Left renal cortex interstitium (tissue), 4 donors: ENCODE results near the gene TMEM245. TPM values are rescaled to one million over a fixed set of nuclear protein-coding genes. Genes with fewer than 3 reads are reported as not detected.
A peak's percentile ranks its signal among the peaks of the same experiment; 100 is the strongest.
"Not testable (repeated sequence)": the region's sequence is repeated elsewhere in the genome, so short reads cannot be mapped to it uniquely, and the experiment has no call there.

ENCODE experiments used
- DNase-seq, 4 donors: peaks; one replicate each; pipeline ENCODE4 v3.0.0-alpha.2; 2013; ENCODE audit warnings: low read depth in 4 of 4, low spot score in 2 of 4, missing footprints in 1 of 4
- polyA plus RNA-seq, 4 donors: library from polyadenylated mRNA; unstranded; fragments of 120-200 nt; gene quantifications; one replicate each; pipeline ENCODE4 v1.2.1, GENCODE V29; 2013; ENCODE audit not compliant: insufficient read length in 4 of 4

Gene TMEM245
- polyA plus RNA-seq, 4 donors, result 57.7 to 78.0 (median 65.0) TPM

DNA sequence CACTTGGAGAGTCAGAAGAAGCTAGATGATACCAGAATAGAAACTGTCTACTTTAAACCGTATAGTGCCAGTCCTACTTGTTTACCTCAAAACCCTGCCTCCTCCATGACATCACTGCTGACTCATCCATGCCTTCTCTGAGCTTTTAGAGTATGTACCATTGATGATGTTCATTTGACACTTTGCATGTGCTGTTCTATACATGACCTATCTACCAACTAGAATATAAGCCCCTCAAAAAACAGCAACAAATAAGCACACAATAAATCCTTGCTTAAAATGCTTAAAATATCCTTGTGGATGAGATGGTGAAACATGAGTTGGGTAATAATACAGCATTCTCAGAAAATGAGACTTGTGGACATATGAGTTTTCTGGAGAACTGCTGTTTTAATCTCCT lies 109.0 kb downstream of the TMEM245 start:
- no peak for DNase-seq

GRCh38 chr9:109005678-109006077 lies 114.1 kb downstream of the TMEM245 start:
- no peak for DNase-seq

- DNase-seq, result no peak
Observed at GRCh38 chr9:109003116-109003515, 116.6 kb downstream of the TMEM245 start.

GRCh38 chr9:109002141-109002540 lies 117.6 kb downstream of the TMEM245 start:
- DNase-seq, result no peak

DNA sequence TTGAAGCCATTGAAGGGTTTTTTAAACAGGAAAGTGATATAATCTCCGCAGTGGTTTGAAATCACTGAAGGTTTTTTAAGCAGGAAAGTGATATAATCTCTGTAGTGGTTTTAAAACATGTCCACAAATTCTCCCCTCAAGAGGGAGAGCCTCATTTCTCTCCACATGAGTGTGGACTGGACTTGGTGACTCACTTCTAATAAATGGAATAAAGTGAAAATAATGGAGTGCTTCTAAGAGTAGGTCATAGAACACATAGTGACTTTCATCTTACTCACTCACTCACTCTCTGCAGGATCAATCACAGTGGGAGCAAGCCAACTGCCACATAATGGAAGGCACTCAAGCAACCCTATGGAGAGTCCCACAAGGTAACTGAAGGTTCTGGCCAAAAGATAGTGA lies 118.5 kb downstream of the TMEM245 start:
- DNase-seq, result no peak

- no peak for DNase-seq
Observed at GRCh38 chr9:108997112-108997511, 122.6 kb downstream of the TMEM245 start.

DNA sequence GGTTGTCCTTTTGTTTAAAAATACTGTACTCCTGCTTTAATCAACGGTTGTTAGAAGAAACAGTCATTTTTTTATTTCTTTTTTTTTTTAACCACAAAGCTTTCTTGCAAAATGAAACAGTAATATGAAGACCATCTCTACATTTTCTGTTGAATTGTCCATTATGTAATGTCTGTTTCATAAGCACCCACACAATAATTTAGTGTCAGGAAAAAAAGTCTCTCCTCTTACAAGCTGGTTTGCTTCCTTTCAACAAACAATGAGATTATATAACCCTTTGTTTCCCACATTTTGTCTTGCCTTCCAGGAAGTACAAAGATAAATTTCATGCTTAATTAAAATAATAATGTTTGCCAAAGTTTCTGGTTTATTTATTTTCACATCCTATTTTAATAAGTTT lies 123.1 kb downstream of the TMEM245 start:
- DNase-seq, result no peak

DNA sequence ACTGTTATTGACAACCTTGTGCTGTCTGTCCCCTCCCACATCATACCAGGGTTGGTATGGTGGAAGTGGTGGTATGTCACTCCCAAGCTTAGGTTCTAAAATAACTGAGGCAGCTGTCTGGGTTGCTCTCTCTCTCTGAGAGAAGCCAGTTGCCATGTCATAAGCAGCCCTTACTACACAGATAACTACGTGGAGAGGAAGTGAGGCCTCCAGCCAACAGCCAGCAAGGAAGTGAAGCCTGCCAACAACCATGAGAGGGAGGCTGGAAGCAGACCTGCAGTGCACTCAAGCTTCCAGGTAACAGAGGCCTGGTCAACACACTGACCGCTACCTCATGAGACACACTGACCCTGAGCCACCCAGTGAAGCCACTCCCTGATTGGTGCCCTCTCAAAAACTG lies 125.1 kb downstream of the TMEM245 start:
- DNase-seq, result no peak

DNA sequence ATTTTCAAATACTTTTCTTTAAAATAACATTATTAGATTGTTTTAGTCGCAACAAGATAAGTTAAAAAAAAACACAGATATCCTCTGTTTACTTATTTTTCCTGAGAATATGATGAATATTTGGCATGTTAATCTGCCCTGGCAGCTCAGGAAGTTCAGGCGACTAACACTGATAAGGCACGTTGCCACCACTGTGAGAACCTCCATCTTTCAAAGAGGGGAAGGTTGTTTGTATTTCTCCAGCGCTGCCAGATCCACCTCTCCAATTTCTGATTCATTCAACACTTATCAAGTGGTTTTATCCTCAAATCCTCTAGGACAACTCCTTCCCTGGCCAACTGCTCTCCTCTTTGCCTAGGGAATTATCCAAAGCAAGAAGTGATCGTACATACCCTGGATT lies 128.3 kb downstream of the TMEM245 start:
- no peak for DNase-seq

- no peak for DNase-seq
Observed at GRCh38 chr9:108983885-108984284, 135.9 kb downstream of the TMEM245 start.

DNA sequence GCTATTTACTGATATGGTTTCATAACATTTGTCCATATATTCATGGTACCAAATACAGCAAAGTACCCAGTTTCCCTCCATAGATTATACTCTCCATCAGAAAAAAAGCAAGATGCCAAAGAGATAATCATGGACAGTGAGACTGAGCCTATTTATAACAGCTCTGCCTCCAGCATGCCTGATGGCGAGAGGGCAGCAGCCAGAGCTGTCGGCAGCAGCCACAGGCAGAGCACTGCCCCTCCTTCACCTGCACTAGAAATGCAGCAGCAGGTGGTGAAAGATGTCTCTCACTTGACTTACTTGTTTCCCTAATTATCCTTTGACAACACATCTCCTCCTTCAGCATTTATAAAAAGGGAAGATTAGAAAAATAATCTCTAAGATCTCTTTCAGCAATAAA lies 138.9 kb downstream of the TMEM245 start:
- no peak for DNase-seq

GRCh38 chr9:108978205-108978604 lies 141.5 kb downstream of the TMEM245 start:
- DNase-seq, result no peak

DNA sequence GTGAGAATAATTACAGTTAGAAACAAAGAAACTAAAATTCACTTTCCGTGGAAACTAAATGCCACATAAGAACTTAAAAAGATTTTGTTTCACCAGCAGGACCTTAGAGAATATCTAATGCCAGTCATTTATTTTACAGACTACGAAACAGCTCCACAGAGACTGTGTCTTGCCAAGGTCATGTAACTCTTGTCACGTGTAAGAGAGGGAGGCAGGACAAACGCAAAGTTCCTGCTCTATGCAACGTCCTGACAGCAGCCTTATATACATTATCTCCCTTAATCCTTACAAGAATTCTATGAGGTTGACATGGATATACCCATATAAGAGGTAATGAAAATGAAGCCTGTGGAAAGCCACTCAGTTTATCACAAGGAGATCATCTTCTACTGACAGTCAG lies 145.9 kb downstream of the TMEM245 start:
- no peak for DNase-seq

DNA sequence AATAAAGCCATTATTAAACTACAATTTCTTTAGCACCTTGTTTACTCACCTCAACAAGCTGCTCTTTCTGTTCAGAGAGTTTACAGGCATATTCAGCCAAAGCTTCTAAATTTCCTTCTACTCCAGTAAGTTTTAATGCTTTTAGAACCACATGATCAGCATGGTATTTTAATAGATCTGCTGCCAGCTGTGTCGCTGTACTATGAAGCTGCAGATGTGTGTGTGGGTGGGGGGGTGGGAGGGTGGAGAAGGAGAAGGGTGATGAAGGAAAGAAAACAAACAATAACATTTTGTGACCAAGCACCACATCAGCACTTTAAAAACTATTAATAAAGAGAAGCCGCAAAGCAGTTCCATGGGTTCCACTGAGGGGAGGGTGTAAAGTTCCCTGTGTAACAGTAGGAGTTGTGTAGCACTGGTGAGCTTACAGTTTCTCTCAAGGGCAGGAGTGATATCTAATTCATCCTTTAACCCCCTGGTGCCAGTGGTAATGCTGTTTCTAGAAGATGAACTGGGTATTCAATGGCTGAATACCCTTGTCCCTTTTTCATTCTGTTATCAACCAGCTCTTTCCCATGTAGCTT lies 147.0 kb downstream of the TMEM245 start:
- peak in 1 of 4 donors; percentile 29 for DNase-seq

DNA sequence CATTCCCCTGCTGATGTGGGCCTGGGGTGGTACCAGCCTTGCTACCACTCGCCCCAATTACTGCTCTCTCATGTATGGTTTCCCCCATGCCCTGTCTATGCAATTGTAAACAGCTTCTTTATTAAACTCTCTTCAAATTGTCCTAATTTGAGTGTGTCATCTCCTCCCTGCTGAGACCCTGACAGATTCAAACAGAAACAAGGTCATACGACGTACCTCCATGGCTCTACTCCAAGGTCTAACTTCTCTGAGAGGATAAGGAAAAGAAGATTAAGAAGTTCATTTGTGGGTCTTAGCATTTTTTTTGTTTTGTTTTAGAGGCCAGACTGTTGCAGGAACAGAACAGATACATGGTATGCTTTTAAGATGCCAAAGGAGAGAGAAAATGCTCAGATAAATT lies 147.6 kb downstream of the TMEM245 start:
- DNase-seq, result no peak

DNA sequence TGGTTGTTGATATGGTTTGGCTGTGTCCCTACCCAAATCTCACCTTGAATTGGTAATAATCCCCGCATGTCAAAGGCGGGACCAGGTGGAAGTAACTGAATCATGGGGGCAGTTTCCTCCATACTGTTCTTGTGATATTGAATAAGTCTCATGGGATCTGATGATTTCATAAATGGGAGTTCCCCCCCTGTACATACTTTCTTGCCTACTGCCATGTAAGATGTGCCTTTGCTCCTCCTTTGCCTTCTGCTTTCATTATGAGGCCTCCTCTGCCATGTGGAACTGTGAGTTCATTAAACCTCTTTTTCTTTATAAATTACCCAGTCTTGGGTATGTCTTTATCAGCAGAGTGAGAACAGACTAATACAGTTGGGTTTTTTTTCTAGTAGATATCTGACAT lies 148.4 kb downstream of the TMEM245 start:
- not testable (repeated sequence) for DNase-seq

GRCh38 chr9:108967916-108968315 lies 151.8 kb downstream of the TMEM245 start:
- no peak for DNase-seq

Other genes starting within 250 kb of the TMEM245 start
- 10 to 100 TPM; 40.0 to 54.7 (median 43.0) TPM for gene ELP1, start 185.8 kb downstream of the TMEM245 start, polyA plus RNA-seq
- gene ABITRAM, start 185.5 kb downstream of the TMEM245 start, polyA plus RNA-seq, result 10 to 100 TPM; 28.0 to 37.5 (median 32.1) TPM
- gene CTNNAL1, start 106.4 kb downstream of the TMEM245 start, polyA plus RNA-seq, result 10 to 100 TPM; 53.5 to 75.1 (median 63.9) TPM
- gene FRRS1L, start 47.3 kb upstream of the TMEM245 start, polyA plus RNA-seq, result 1 to 10 TPM; 2.4 to 4.4 (median 3.1) TPM
- gene EPB41L4B, start 201.1 kb upstream of the TMEM245 start, polyA plus RNA-seq, result 10 to 100 TPM; 11.8 to 20.0 (median 14.9) TPM